GM06990 (cell line): Measurements from ENCODE around the gene TBXA2R.
"Not testable (repeated sequence)": the region's sequence is repeated elsewhere in the genome, so short reads cannot be mapped to it uniquely, and the experiment has no call there.

Source experiments
- DNase-seq: peaks from one replicate; pipeline ENCODE4 v3.0.0-alpha.2; 2011; ENCODE audit not compliant: insufficient read length; ENCODE audit errors: extremely low read depth
- H3K27me3 ChIP-seq: replicated peaks from 2 replicates; pipeline ENCODE4 v1.6.0; 2011; ENCODE audit warnings: low read length; ENCODE audit not compliant: control insufficient read depth, insufficient read depth
- H3K36me3 ChIP-seq: 2 replicates; pipeline ENCODE4 v1.5.1; 2011; ENCODE audit warnings: low read length; ENCODE audit not compliant: control insufficient read depth, insufficient read depth
- H3K4me3 ChIP-seq: replicated peaks from 2 replicates; pipeline ENCODE4 v1.5.1; 2011; ENCODE audit warnings: low read depth, mild to moderate bottlenecking, control low read depth, low read length
- TF ChIP-seq, protein P1 (sequence below): IDR thresholded peaks from 2 replicates; pipeline ENCODE4 v1.5.1; 2011; ENCODE audit warnings: low read length, control low read depth, mild to moderate bottlenecking, inconsistent platforms; ENCODE audit not compliant: insufficient read depth, poor library complexity, severe bottlenecking

The TBXA2R gene

GRCh38 chr19:3586127-3586626 is 20.5 kb downstream of the TBXA2R start:
- H3K4me3 ChIP-seq, result no peak overlapping the region
- no peak for DNase-seq
- H3K27me3 ChIP-seq, result no peaks in the 10 kb centered on the region; the same call in 1 of the 2 replicates
- H3K36me3 ChIP-seq, result no peaks in the 10 kb centered on the region
- TF ChIP-seq, protein P1, sequence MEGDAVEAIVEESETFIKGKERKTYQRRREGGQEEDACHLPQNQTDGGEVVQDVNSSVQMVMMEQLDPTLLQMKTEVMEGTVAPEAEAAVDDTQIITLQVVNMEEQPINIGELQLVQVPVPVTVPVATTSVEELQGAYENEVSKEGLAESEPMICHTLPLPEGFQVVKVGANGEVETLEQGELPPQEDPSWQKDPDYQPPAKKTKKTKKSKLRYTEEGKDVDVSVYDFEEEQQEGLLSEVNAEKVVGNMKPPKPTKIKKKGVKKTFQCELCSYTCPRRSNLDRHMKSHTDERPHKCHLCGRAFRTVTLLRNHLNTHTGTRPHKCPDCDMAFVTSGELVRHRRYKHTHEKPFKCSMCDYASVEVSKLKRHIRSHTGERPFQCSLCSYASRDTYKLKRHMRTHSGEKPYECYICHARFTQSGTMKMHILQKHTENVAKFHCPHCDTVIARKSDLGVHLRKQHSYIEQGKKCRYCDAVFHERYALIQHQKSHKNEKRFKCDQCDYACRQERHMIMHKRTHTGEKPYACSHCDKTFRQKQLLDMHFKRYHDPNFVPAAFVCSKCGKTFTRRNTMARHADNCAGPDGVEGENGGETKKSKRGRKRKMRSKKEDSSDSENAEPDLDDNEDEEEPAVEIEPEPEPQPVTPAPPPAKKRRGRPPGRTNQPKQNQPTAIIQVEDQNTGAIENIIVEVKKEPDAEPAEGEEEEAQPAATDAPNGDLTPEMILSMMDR, result peak; percentile 67

- Histone ChIP-seq H3K4me3 (no peak within 1 kb of the TSS), H3K36me3 (no peaks in the 10 kb centered on the region), H3K27me3 (no peaks in the 10 kb centered on the region; the same call in 1 of the 2 replicates)
- no peak for DNase-seq
- TF ChIP-seq, protein P1, result no peak
Measured at GRCh38 chr19:3585301-3586126, 21.2 kb downstream of the TBXA2R start, which contains the start of gene GIPC3. GIPC3 (plus strand) TSS chr19:3585478; CDS start chr19:3585598, 120 bp downstream.

- not testable (repeated sequence) for DNase-seq, H3K27me3 ChIP-seq, H3K36me3 ChIP-seq, H3K4me3 ChIP-seq
Measured at GRCh38 chr19:3584036-3584802, 22.5 kb downstream of the TBXA2R start.

DNA sequence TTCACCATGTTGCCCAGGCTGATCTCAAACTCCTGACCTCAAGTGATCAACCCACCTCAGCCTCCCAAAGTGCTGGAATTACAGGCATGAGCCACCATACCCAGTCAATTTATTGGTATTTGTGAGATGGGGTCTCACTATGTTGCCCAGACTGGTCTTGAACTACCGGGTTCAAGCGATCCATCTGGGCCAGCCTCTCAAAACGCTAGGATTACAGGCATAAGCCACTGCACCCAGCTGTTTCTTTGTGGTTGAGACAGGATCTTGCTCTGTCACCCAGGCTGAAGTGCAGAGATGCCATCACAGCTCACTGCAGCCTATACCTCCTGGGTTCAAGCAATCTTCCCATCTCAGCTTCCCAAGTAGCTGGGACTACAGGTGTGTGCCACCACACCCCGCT is 24.9 kb downstream of the TBXA2R start:
- not testable (repeated sequence) for DNase-seq, H3K27me3 ChIP-seq, H3K4me3 ChIP-seq, H3K36me3 ChIP-seq

GRCh38 chr19:3580156-3580934 is 26.3 kb downstream of the TBXA2R start:
- H3K36me3 ChIP-seq, result peaks cover 5% of the 10 kb centered on the region
- no peak overlapping the region for H3K4me3 ChIP-seq
- TF ChIP-seq, protein P1, result no peak
- H3K27me3 ChIP-seq, result no peaks in the 10 kb centered on the region
- no peak for DNase-seq

DNA sequence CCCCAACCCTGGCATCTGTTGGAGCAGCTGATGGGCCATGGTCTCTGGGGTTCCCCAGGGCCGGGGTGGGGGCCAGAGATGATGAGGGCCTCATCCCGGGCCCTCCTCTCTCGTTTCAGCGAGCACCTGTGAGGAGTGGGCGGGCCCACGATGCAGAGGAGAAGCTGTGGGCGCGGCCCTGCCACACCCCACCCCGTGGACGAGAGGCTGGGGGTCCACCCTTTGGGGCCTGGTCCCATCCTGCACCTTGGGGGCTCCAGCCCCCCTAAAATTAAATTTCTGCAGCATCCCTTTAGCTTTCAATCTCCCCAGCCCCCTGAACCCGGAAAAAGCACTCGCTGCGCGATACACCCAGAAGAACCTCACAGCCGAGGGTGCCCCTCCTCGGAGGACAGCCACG is 28.3 kb downstream of the TBXA2R start:
- peaks cover 5% of the 10 kb centered on the region for H3K36me3 ChIP-seq
- TF ChIP-seq, protein P1, result no peak

More for the DNA sequence above, 28.3 kb downstream of the TBXA2R start:
- no peaks in the 10 kb centered on the region for H3K27me3 ChIP-seq
- no peak overlapping the region for H3K4me3 ChIP-seq
- DNase-seq, result no peak
